ENCODE data around the gene ARRDC1.
A peak's percentile ranks its signal among the peaks of the same experiment; 100 is the strongest.

ARRDC1 gene

GRCh38 chr9:137639303-137640051 is 34.0 kb downstream of the ARRDC1 start:
- Mint-ChIP-seq H3K4me1 (peaks cover 53% of the 10 kb centered on the region), H3K27ac (peak overlapping the region; percentile 90 to 96), H3K27me3 (no peaks in the 10 kb centered on the region), H3K9me3 (no peaks in the 10 kb centered on the region), H3K4me3 (peak overlapping the region; percentile 75 to 84)
- peak; percentile 80 for ATAC-seq
- DNase-seq = no peak

GRCh38 chr9:137640862-137641261 is 35.4 kb downstream of the ARRDC1 start:
- DNase-seq = no peak
- H3K27me3 Mint-ChIP-seq = no peaks in the 10 kb centered on the region
- no peak for ATAC-seq
- no peak overlapping the region for H3K4me3 Mint-ChIP-seq
- H3K9me3 Mint-ChIP-seq = no peaks in the 10 kb centered on the region
- H3K27ac Mint-ChIP-seq = no peak overlapping the region
- H3K4me1 Mint-ChIP-seq = peaks cover 52% of the 10 kb centered on the region

GRCh38 chr9:137642118-137642601 is 36.7 kb downstream of the ARRDC1 start:
- Mint-ChIP-seq H3K9me3 (no peaks in the 10 kb centered on the region), H3K4me3 (no peak overlapping the region), H3K27me3 (no peaks in the 10 kb centered on the region), H3K27ac (peak overlapping the region in 1 of 2 donors; percentile 37), H3K4me1 (peaks cover 61% of the 10 kb centered on the region)
- DNase-seq = no peak
- no peak for ATAC-seq

- Mint-ChIP-seq H3K4me3 (no peak overlapping the region), H3K9me3 (no peaks in the 10 kb centered on the region), H3K27ac (no peak overlapping the region), H3K4me1 (peaks cover 65% of the 10 kb centered on the region), H3K27me3 (no peaks in the 10 kb centered on the region)
- DNase-seq (no peak), ATAC-seq (no peak)
Observed at GRCh38 chr9:137642892-137643291, 37.4 kb downstream of the ARRDC1 start.

DNA sequence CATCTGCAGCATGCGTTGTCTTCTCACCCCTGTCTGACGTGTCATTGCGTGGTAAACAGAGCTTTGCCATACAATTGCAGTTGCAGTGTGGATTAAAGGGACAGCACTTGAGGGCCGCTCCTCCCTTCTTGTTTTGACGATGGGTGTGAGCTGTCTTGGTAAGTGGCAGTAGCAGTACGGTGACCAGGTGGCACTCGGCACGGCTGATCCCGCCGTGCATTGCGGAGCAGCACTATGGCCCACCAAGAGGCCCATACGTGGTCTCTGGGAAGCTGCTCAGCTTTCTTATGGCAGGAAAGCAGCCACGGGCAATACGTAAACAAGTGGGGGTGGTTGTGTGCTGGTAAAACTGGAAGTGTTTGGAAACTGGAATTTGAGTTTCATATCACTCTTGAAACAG is 38.4 kb downstream of the ARRDC1 start:
- Mint-ChIP-seq H3K27ac (no peak overlapping the region), H3K27me3 (no peaks in the 10 kb centered on the region), H3K4me1 (peaks cover 60% of the 10 kb centered on the region), H3K4me3 (no peak overlapping the region), H3K9me3 (no peaks in the 10 kb centered on the region)
- DNase-seq (no peak), ATAC-seq (no peak)

GRCh38 chr9:137645211-137645610 is 39.7 kb downstream of the ARRDC1 start:
- Mint-ChIP-seq H3K4me1 (peaks cover 60% of the 10 kb centered on the region), H3K27me3 (no peaks in the 10 kb centered on the region), H3K4me3 (no peak overlapping the region), H3K9me3 (no peaks in the 10 kb centered on the region), H3K27ac (no peak overlapping the region)
- no peak for ATAC-seq
- DNase-seq = no peak

DNA sequence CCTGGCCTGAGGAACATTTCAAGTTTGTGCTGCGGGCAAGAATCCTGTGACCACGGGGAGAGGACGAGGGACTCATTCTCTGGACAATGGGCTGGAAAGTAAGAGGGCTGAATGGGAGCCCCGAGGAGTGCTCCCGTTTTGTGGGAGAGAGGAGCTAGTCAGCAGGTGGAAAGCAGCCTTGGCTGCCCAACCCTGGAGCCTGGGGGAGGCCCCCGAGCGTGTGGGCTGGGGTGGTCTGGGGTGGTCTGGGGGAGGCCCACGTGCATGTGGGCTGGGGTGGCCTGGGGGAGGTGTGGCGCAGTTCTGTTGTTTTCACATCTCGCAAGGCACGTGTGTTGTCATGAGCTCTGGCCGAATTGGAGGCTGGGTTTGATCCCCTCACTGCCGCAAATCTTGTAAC is 40.9 kb downstream of the ARRDC1 start:
- H3K4me3 Mint-ChIP-seq = no peak overlapping the region
- H3K27me3 Mint-ChIP-seq = no peaks in the 10 kb centered on the region
- H3K9me3 Mint-ChIP-seq = no peaks in the 10 kb centered on the region
- ATAC-seq (no peak), DNase-seq (no peak)
- peak overlapping the region in 1 of 2 donors; percentile 77 for H3K27ac Mint-ChIP-seq
- H3K4me1 Mint-ChIP-seq = peaks cover 55% of the 10 kb centered on the region

GRCh38 chr9:137647096-137647714 is 41.7 kb downstream of the ARRDC1 start:
- Mint-ChIP-seq H3K27me3 (no peaks in the 10 kb centered on the region), H3K9me3 (no peaks in the 10 kb centered on the region), H3K4me3 (peak overlapping the region in 1 of 2 donors; percentile 45), H3K27ac (peak overlapping the region in 1 of 2 donors; percentile 43), H3K4me1 (peaks cover 51% of the 10 kb centered on the region)
- DNase-seq = no peak
- ATAC-seq = no peak

- Mint-ChIP-seq H3K4me1 (peaks cover 51% of the 10 kb centered on the region), H3K27me3 (no peaks in the 10 kb centered on the region), H3K4me3 (no peak overlapping the region), H3K9me3 (no peaks in the 10 kb centered on the region), H3K27ac (no peak overlapping the region)
- DNase-seq (no peak), ATAC-seq (no peak)
Observed at GRCh38 chr9:137648396-137648795, 42.9 kb downstream of the ARRDC1 start.

GRCh38 chr9:137649553-137649952 is 44.1 kb downstream of the ARRDC1 start:
- Mint-ChIP-seq H3K4me3 (no peak overlapping the region), H3K4me1 (peaks cover 42% of the 10 kb centered on the region), H3K27me3 (no peaks in the 10 kb centered on the region), H3K9me3 (no peaks in the 10 kb centered on the region), H3K27ac (no peak overlapping the region)
- DNase-seq (no peak), ATAC-seq (no peak)

DNA sequence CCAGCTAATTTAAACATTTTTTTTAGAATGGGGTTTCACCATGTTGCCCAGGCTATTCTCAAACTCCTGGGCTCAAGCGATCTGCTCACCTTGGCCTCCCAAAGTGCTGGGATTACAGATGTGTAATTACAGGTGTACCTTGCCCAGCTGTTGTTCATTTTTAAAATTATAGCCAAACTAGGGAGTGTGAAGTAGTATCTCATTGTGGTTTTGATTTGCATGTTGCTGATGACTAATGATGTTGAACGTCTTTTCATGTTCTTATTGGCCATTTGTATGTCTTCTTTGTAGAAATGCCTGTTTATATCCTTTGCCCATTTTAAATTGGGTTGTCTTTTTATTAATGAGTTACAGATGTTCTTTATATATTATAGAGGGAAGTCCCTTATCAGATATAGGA is 44.8 kb downstream of the ARRDC1 start:
- DNase-seq = no peak
- Mint-ChIP-seq H3K27ac (no peak overlapping the region), H3K27me3 (no peaks in the 10 kb centered on the region), H3K4me3 (no peak overlapping the region), H3K9me3 (no peaks in the 10 kb centered on the region), H3K4me1 (peaks cover 42% of the 10 kb centered on the region)
- ATAC-seq = peak; percentile 42

DNA sequence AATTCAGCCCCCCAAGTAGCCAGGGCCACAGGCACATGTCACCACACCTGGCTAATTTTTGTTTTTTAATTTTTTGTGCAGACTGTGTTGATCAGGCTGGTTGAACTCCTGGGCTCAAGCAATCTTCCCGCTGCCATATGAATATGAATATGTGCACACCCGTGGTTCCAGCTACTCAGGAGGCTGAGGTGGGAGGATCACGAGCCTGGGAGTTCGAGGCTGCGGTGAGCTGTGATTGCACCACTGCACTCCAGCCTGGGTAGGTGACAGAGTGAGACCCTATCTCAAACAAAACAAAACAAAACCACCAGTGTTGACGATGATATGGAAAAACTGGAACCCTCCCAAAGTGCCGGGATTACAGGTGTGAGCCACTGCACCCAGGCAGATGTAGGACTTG is 45.3 kb downstream of the ARRDC1 start:
- no peak for DNase-seq
- no peak for ATAC-seq
- Mint-ChIP-seq H3K9me3 (no peaks in the 10 kb centered on the region), H3K27me3 (no peaks in the 10 kb centered on the region), H3K27ac (no peak overlapping the region), H3K4me3 (no peak overlapping the region), H3K4me1 (peaks cover 42% of the 10 kb centered on the region)

GRCh38 chr9:137656416-137656815 is 50.9 kb downstream of the ARRDC1 start:
- ATAC-seq (no peak), DNase-seq (no peak)
- Mint-ChIP-seq H3K27ac (no peak overlapping the region), H3K9me3 (no peaks in the 10 kb centered on the region), H3K4me3 (no peak overlapping the region), H3K4me1 (peaks cover 32% of the 10 kb centered on the region), H3K27me3 (no peaks in the 10 kb centered on the region)

DNA sequence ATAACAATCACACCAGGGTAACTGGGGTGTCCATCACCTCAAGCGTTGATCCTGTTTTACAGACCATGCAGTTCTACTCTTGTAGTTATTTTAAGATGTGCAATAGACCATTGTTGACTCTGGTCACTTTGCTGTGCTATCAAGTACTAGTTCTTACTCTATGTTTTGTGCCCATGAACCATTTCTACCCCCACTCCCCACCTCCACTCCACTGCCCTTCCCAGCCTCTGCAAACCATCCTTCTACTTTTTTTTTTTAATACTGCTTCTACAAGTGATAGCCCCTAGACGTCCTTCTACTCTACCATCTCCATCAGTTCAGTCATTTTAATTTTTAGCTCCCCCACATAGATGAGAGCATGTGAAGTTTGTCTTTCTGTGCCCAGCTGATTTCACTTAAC is 52.1 kb downstream of the ARRDC1 start:
- Mint-ChIP-seq H3K27me3 (no peaks in the 10 kb centered on the region), H3K4me3 (no peak overlapping the region), H3K27ac (no peak overlapping the region), H3K4me1 (peaks cover 32% of the 10 kb centered on the region), H3K9me3 (no peaks in the 10 kb centered on the region)
- DNase-seq (no peak), ATAC-seq (no peak)

GRCh38 chr9:137658781-137659180 is 53.3 kb downstream of the ARRDC1 start:
- no peaks in the 10 kb centered on the region for H3K9me3 Mint-ChIP-seq
- ATAC-seq (no peak), DNase-seq (no peak)
- H3K4me3 Mint-ChIP-seq = no peak overlapping the region
- no peak overlapping the region for H3K27ac Mint-ChIP-seq
- peaks cover 33% of the 10 kb centered on the region for H3K4me1 Mint-ChIP-seq
- no peaks in the 10 kb centered on the region for H3K27me3 Mint-ChIP-seq

- DNase-seq = no peak
- Mint-ChIP-seq H3K9me3 (no peaks in the 10 kb centered on the region), H3K4me1 (peaks cover 45% of the 10 kb centered on the region), H3K27ac (peak overlapping the region in 1 of 2 donors; percentile 72), H3K4me3 (no peak overlapping the region), H3K27me3 (no peaks in the 10 kb centered on the region)
- no peak for ATAC-seq
Observed at GRCh38 chr9:137660144-137660543, 54.7 kb downstream of the ARRDC1 start.

Measured in stimulated activated naive CD8-positive, alpha-beta T cell treated with anti-CD3 and anti-CD28 coated beads, Interleukin-15, amount 100 ng/mL, for 72 hours (primary cell).